ENCODE data around the gene NOS1AP.

The NOS1AP gene

GRCh38 chr1:162074276-162075005, 5.0 kb downstream of the NOS1AP start:
- no peak overlapping the region for H3K4me3 ChIP-seq (replicated peaks; ENCODE audit: low read depth, low read length)
- H3K36me3 ChIP-seq (ENCODE audit: control insufficient read depth, insufficient read depth, low read length), result no peaks in the 10 kb centered on the region
- no peak for DNase-seq (ENCODE audit: extremely low read depth, insufficient read length)
- H3K27me3 ChIP-seq (replicated peaks; ENCODE audit: control insufficient read depth, insufficient read depth, low read length), result peaks cover 3% of the 10 kb centered on the region
- TF ChIP-seq, protein P1, sequence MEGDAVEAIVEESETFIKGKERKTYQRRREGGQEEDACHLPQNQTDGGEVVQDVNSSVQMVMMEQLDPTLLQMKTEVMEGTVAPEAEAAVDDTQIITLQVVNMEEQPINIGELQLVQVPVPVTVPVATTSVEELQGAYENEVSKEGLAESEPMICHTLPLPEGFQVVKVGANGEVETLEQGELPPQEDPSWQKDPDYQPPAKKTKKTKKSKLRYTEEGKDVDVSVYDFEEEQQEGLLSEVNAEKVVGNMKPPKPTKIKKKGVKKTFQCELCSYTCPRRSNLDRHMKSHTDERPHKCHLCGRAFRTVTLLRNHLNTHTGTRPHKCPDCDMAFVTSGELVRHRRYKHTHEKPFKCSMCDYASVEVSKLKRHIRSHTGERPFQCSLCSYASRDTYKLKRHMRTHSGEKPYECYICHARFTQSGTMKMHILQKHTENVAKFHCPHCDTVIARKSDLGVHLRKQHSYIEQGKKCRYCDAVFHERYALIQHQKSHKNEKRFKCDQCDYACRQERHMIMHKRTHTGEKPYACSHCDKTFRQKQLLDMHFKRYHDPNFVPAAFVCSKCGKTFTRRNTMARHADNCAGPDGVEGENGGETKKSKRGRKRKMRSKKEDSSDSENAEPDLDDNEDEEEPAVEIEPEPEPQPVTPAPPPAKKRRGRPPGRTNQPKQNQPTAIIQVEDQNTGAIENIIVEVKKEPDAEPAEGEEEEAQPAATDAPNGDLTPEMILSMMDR (IDR thresholded peaks at IDR 0.05; ENCODE audit: insufficient read depth, low read length, poor library complexity, severe bottlenecking), result no peak

DNA sequence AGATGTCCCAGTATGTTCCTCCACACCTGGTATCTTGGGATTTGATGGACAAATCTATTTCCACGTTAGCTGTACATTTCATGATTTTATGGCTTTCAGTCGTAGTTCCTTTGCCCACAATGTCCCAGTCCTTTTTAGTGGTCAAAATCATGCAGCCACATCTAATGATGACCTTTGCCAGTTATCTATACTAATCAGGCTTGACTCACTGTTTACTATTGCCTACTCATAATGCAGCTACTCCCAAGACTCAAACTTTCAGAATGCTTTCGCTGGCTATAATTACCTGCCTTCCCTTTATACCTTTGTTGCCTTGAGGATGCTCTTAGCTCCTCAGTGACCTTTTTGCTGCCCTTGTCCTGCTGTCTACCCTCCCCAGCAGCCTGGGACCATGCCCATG, 6.4 kb downstream of the NOS1AP start:
- no peak overlapping the region for H3K4me3 ChIP-seq (replicated peaks; ENCODE audit: low read depth, low read length)
- H3K27me3 ChIP-seq (replicated peaks; ENCODE audit: control insufficient read depth, insufficient read depth, low read length), result peaks cover 3% of the 10 kb centered on the region
- no peak for DNase-seq (ENCODE audit: extremely low read depth, insufficient read length)
- TF ChIP-seq, protein P1 (IDR thresholded peaks at IDR 0.05; ENCODE audit: insufficient read depth, low read length, poor library complexity, severe bottlenecking), result no peak
- no peaks in the 10 kb centered on the region for H3K36me3 ChIP-seq (ENCODE audit: control insufficient read depth, insufficient read depth, low read length)

DNA sequence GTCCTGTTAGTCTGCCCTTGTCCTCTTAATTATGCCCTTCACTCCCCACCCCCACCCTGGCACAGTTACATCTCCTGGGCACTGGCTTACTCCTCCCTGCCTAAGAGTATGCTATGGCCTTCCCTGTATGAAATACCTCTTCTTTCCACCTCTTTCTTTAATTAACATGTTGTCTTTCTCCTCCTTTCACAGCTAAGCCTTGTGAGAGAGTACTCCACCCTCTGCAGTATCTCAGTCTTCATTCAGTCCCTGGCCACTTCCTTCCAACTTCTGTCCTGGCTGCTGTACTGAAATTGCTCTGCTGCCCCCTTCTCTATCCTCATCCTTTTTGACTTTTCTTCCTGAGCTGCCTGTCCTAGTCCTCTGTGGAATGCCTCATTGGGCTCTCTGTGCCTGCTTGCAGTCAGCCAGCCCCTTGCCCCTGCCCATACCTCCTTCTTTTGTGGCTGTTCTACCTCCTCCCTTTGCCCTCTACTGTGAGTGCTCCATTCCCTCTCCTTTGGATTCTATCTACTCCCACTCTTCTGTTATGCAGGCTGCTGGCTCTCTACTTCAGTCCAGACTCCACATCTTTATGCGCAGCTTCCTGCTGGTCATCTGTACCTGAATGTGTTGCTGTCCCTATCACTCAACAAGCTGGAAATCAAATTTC, 8.3 kb downstream of the NOS1AP start:
- no peaks in the 10 kb centered on the region; the same call in none of the 2 replicates for H3K27me3 ChIP-seq (replicated peaks; ENCODE audit: control insufficient read depth, insufficient read depth, low read length)
- H3K36me3 ChIP-seq (ENCODE audit: control insufficient read depth, insufficient read depth, low read length), result no peaks in the 10 kb centered on the region
- TF ChIP-seq, protein P1 (IDR thresholded peaks at IDR 0.05; ENCODE audit: insufficient read depth, low read length, poor library complexity, severe bottlenecking), result no peak
- H3K4me3 ChIP-seq (replicated peaks; ENCODE audit: low read depth, low read length), result no peak overlapping the region
- DNase-seq (ENCODE audit: extremely low read depth, insufficient read length), result no peak

DNA sequence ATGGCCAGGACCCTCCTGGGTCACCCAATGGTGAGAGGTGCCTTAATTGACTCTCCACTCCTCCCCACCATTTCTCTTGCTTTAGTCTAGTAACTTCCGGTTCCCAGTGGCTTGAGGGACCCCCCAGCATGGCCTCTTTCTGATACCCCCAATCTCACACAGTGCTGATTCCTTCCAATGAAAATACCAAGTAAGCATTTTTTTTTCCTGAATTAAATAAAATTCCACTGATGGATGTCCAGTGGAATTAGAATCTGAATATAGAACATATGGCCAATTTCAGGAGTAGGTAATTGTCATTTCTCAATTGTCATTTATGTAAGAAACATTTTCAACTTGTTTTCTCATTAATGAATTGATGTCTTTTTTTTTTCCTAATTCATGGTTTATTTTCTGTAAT, 9.5 kb downstream of the NOS1AP start:
- DNase-seq (ENCODE audit: extremely low read depth, insufficient read length), result no peak
- Histone ChIP-seq H3K27me3 (replicated peaks; ENCODE audit: control insufficient read depth, insufficient read depth, low read length) (no peaks in the 10 kb centered on the region), H3K4me3 (replicated peaks; ENCODE audit: low read depth, low read length) (no peak overlapping the region), H3K36me3 (ENCODE audit: control insufficient read depth, insufficient read depth, low read length) (no peaks in the 10 kb centered on the region)
- TF ChIP-seq, protein P1 (IDR thresholded peaks at IDR 0.05; ENCODE audit: insufficient read depth, low read length, poor library complexity, severe bottlenecking), result no peak

DNA sequence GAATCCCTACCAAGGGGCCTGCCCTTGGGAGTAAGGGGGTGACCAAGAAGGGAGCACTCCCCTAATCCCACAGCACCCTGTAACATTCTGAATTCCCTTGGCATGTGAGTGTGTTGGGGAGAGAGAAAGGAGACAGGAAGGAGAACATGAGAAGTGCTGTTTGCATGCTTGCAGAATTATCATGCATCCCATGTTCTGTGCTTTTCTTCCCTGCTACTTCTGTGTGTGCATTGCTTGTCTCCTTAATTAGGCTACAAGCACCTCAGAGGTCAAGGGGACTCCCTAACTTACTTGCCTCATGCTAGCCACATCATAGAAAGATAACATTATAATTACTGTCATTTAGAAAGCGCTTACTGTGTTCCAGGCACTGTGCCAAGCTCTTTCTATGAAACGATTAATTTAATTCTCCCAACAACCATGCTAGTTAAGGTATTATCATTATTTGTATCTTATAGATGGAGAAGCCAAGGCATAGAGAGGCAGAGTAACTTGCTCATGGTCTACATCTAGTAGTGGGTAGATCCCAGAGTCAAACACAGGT, 11.1 kb downstream of the NOS1AP start:
- no peaks in the 10 kb centered on the region for H3K27me3 ChIP-seq (replicated peaks; ENCODE audit: control insufficient read depth, insufficient read depth, low read length)
- H3K4me3 ChIP-seq (replicated peaks; ENCODE audit: low read depth, low read length), result no peak overlapping the region
- DNase-seq (ENCODE audit: extremely low read depth, insufficient read length), result no peak
- TF ChIP-seq, protein P1 (IDR thresholded peaks at IDR 0.05; ENCODE audit: insufficient read depth, low read length, poor library complexity, severe bottlenecking), result no peak
- no peaks in the 10 kb centered on the region for H3K36me3 ChIP-seq (ENCODE audit: control insufficient read depth, insufficient read depth, low read length)
